Loucy (cell line): ENCODE data around the gene PROSER3.

ENCODE experiments used
- CTCF ChIP-seq: fragments of 200-600 bp; sonication (generic); conservative IDR thresholded peaks from 2 replicates; pipeline ENCODE4 v1.5.1; 2014; ENCODE audit warnings: mild to moderate bottlenecking, antibody characterized with exemption, low read length
- EZH2phosphoT487 ChIP-seq: fragments of 200-600 bp; IDR thresholded peaks from 2 replicates; pipeline ENCODE4 v1.6.1; 2018; ENCODE audit warnings: antibody characterized with exemption, mild to moderate bottlenecking, moderate library complexity, borderline replicate concordance

DNA sequence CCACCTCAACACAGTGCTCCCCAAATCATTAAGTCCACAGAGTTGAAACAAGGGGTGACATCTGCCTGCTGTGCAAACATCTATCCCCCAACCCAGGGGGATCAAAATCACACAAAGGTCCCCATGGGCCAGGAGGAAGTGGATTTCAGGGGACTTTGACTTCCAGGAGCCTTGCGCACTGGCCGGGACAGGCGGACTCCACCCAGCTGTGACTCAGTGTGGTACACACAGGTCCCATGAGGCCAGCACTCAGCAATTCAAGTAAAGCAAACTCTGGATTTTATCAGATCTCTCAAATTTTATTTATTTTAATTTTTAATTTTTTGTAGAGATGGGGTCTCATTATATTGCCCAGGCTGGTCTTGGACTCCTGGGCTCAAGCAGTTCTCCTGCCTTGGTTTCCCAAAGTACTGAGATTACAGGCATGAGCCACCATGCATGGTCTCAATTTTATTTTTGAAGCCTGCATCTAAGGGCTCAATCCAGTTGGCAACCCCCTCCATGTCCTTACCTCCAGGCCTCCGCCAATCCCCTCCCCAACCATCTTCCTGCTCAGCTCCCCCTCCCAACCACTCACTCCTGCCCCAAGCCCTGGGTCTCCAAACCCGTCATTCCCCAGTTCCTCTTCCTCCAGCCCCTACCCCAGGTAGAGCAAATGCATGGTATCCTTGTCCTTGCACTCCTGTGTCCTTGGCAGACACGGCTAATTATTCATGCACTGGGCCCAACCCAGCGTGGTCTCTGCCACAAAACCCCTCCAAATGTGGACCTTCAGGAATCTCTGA is 35.6 kb downstream of the PROSER3 start:
- TF ChIP-seq CTCF = no peak
- no peak for TF ChIP-seq EZH2phosphoT487
